Fibroblast of the aortic adventitia (primary cell): ENCODE results near the gene KRTDAP. TPM values are rescaled to one million over a fixed set of nuclear protein-coding genes. Genes with fewer than 3 reads are reported as not detected.
A peak's percentile ranks its signal among the peaks of the same experiment; 100 is the strongest.
"Not testable (repeated sequence)": the region's sequence is repeated elsewhere in the genome, so short reads cannot be mapped to it uniquely, and the experiment has no call there.

ENCODE experiments used
- DNase-seq: peaks from one replicate; pipeline ENCODE4 v3.0.0-alpha.2; 2010; ENCODE audit warnings: low read depth
- H3K4me3 ChIP-seq: 2 replicates; pipeline ENCODE4 v1.5.1; 2011; ENCODE audit warnings: low read depth, mild to moderate bottlenecking, control low read depth, low read length, moderate library complexity
- CTCF ChIP-seq: IDR thresholded peaks from 2 replicates; pipeline ENCODE4 v1.5.1; 2011; ENCODE audit warnings: mild to moderate bottlenecking, low read length, control low read depth, inconsistent platforms; ENCODE audit not compliant: insufficient read depth
- total RNA-seq: library from RNA; depleted of rRNA; stranded (reverse); fragments of >200 nt; gene quantifications from 2 replicates; pipeline ENCODE4 v1.2.3, GENCODE V29; 2012; ENCODE audit warnings: low replicate concordance

Gene KRTDAP
- total RNA-seq, 1 donor = not detected

DNA sequence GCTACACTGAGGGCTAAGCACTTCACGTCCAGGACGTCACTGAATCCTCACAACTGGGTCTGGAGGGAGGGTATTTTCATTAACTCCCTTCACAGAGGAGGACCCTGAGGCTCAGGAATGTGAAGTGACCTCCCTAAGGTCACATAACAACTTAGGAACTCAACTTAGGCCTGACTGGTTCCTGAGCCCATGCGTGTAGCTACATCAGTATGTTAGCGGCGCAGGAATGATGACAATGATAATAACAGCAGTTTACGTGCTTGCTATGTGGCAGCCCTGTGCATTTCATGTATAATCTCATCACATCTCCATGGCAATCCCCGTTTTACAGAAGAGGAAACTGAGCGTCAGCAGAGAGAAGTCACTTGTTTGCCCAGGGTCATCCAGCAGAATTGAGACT lies 18.3 kb downstream of the KRTDAP start:
- no peak for DNase-seq
- no peak for TF ChIP-seq CTCF
- H3K4me3 ChIP-seq = no peak overlapping the region

DNA sequence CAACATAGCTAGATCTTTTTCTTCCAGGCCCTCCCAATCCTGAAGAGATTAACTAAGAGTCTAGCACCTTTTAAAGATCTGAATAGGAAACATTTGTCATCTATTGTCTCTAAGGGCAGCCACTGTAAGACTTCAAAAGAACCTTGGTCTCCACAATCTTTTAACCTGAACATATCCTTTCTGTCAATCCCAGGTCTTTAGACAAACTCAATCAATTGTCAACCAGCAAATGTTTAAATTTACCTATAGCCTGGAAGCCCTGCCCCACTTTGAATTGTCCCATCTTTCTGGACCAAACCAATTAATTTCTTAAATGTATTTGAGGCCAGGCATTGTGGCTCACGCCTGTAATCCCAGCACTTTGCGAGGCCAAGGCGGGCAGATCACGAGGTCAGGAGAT lies 19.2 kb downstream of the KRTDAP start:
- DNase-seq, H3K4me3 ChIP-seq: not testable (repeated sequence)

DNA sequence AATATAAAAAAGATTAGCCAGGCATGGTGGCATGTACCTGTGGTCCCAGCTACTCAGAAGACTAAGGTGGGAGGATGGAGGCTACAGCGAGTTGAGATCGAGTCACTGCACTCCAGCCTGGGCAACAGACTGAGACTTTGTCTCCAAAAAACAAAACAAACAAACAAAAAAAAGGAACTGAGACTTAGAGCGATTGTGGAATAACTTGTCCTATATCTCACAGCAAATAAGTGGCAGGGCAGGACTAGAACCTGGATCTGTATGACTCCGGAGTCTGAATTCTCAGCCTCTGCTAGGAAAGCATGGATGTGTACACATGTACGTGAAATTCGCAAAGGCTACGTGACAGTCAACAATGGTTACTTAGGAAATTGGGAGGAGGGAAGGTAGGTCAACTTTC lies 20.1 kb downstream of the KRTDAP start:
- DNase-seq = no peak
- H3K4me3 ChIP-seq = no peak overlapping the region
- TF ChIP-seq CTCF = no peak

DNA sequence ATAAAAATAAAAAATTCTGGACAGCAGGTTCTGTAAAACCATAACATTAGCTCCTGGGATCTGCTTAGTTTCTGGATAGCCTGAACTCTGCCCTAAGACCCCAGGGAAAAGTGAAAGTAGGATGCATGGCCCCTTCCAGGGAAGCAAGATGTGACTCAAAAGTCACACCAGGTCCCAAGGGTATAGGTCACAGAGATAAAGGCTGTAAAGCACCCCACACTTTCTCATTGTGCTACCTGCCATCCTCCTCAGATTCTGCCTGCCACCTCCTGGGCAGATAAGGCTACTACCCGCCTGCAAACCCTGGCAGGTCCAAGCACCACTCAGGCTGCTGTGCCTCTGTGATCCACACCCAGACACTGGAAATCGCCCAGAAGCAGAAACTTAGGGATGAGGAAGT lies 21.6 kb downstream of the KRTDAP start:
- peak; percentile 52 for TF ChIP-seq CTCF
- H3K4me3 ChIP-seq = no peak overlapping the region
- DNase-seq = peak; percentile 13

- no peak overlapping the region for H3K4me3 ChIP-seq
- TF ChIP-seq CTCF = no peak
- no peak for DNase-seq
Measured at GRCh38 chr19:35466259-35466658, 24.0 kb downstream of the KRTDAP start.

- not testable (repeated sequence) for DNase-seq, H3K4me3 ChIP-seq
Measured at GRCh38 chr19:35462956-35463355, 27.3 kb downstream of the KRTDAP start.

DNA sequence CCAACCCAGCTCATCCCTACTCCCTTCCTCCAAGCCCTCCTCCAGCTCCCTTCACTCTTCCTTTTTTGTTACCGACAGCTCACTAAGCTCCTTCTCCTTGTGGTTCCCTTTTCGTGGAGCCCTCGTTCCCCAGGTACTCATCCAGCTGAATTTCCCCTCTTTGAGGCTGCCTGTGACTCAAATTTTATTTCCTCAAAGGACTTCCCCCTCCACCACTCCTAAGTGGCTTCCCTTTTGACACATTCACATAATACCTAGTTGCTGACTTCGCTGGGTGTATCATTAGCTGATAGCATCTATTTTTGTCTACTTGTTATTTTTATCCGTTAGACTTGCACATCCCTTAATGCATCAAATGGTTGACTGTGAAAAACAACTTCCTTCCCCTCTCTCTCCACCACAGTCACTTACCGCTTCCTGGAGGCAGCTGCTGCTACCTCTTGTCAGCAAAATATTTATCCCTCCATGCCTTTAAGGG lies 27.7 kb downstream of the KRTDAP start:
- TF ChIP-seq CTCF = no peak
- H3K4me3 ChIP-seq = no peak overlapping the region
- DNase-seq = no peak

GRCh38 chr19:35461788-35462187 lies 28.5 kb downstream of the KRTDAP start:
- not testable (repeated sequence) for H3K4me3 ChIP-seq, DNase-seq

DNA sequence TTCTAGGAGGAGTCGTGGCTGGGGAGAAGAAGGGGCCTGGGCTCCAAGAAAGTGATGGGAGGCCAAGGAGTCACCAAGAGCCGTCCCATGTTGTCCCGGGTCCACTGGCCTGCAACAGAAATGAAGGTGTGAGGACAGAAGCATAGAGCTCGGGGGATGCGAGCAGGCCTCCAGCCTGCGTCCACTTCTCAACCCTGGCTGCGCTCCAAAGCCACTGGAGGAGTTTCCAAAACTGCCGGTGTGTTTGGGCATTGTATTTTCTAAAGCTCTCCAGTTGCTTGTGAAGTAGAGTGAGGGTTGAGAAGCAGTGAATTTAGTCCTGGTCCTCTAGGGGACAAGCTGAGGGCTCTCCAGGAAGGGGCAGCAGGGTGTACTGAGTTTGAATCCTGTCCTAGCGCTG lies 29.2 kb downstream of the KRTDAP start:
- TF ChIP-seq CTCF = no peak
- no peak for DNase-seq
- H3K4me3 ChIP-seq = no peak overlapping the region
